Thyroid gland (tissue), 4 donors: ENCODE data around the gene MGST1.

Experiments used
- CTCF ChIP-seq, 6 experiments: fragments of 200-600 bp in 3 of 6; fragments of 450-650 bp in 3 of 6; sonication (generic) in 3 of 6; IDR thresholded peaks; one replicate each; pipeline ENCODE4 v1.5.1; 2016 to 2019; ENCODE audit warnings: antibody characterized with exemption in 6 of 6, mild to moderate bottlenecking in 2 of 6, inconsistent platforms in 1 of 6, moderate library complexity in 1 of 6
- POLR2A ChIP-seq, 2 donors: fragments of 450-650 bp; IDR thresholded peaks; one replicate each; pipeline ENCODE4 v1.6.1; 2017; ENCODE audit warnings: antibody characterized with exemption in 2 of 2, mild to moderate bottlenecking in 2 of 2, moderate library complexity in 1 of 2

DNA sequence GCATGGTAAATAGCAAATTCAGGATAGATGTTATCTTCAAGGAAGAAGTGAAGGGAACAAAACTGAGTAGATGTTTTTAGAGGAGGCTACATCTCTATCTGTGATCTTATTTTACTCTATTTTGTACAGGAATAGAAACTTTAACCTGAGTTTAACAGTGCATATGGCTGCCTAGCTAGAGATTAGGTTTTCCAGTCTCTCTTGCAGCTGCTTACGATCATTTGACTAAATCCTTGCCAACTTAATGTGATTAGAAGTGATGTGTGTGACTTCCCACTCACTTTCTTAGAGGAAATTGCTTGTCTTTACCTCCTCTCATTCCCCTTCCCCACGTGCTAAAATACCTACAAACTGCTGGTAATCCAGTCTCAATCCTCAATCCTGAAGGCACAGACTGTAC is 43.5 kb upstream of the MGST1 start:
- TF ChIP-seq CTCF (IDR thresholded peaks at IDR 0.05) (no peak), POLR2A (IDR thresholded peaks at IDR 0.05) (no peak)
